SK-N-SH treated with all-trans-retinoic acid at 6 μM for 48 hours (cell line): ENCODE data around the gene ARHGEF10L.

Experiments used
- ATAC-seq: fragments of 200-7000 bp; cut with Tn5 transposase; 3 replicates; pipeline ENCODE4 v1.9.1; 2020; ENCODE audit warnings: mild to moderate bottlenecking, moderate library complexity
- ARNTL ChIP-seq: fragments of 450-650 bp; formaldehyde crosslinking; IDR thresholded peaks from 2 replicates; pipeline ENCODE4 v1.5.0; 2020; ENCODE audit warnings: low read depth, mild to moderate bottlenecking, moderate library complexity, borderline replicate concordance
- BACH2 ChIP-seq: fragments of 250-450 bp; sonication (Bioruptor Pico); IDR thresholded peaks from 2 replicates; pipeline ENCODE4 v1.9.0; 2021; ENCODE audit warnings: mild to moderate bottlenecking, borderline replicate concordance
- CREB5 ChIP-seq: fragments of 250-450 bp; sonication (Bioruptor Pico); IDR thresholded peaks from 2 replicates; pipeline ENCODE4 v1.5.1; 2020; ENCODE audit warnings: low read depth, mild to moderate bottlenecking, moderate library complexity
- CSDC2 ChIP-seq: fragments of 250-450 bp; sonication (Bioruptor Pico); IDR thresholded peaks from 2 replicates; pipeline ENCODE4 v1.5.0; 2020; ENCODE audit warnings: mild to moderate bottlenecking, moderate library complexity
- CSRNP3 ChIP-seq: fragments of 250-450 bp; sonication (Bioruptor Pico); IDR thresholded peaks from 2 replicates; pipeline ENCODE4 v1.5.1; 2021; ENCODE audit warnings: mild to moderate bottlenecking, moderate library complexity
- GLIS3 ChIP-seq: fragments of 250-450 bp; sonication (Bioruptor Pico); IDR thresholded peaks from 2 replicates; pipeline ENCODE4 v1.5.0; 2020; ENCODE audit warnings: mild to moderate bottlenecking, moderate library complexity
- ISL1 ChIP-seq: fragments of 250-450 bp; sonication (Bioruptor Pico); IDR thresholded peaks from 2 replicates; pipeline ENCODE4 v2.1.2; 2022; ENCODE audit warnings: mild to moderate bottlenecking, moderate library complexity
- OSR1 ChIP-seq: fragments of 250-450 bp; sonication (Bioruptor Pico); IDR thresholded peaks from 2 replicates; pipeline ENCODE4 v1.8.0; 2022; ENCODE audit warnings: moderate library complexity, mild to moderate bottlenecking, inconsistent platforms
- PATZ1 ChIP-seq: fragments of 250-450 bp; sonication (Bioruptor Pico); IDR thresholded peaks from 2 replicates; pipeline ENCODE4 v1.8.0; 2020; ENCODE audit warnings: mild to moderate bottlenecking, moderate library complexity, borderline replicate concordance
- POU6F1 ChIP-seq: fragments of 250-450 bp; sonication (Bioruptor Pico); IDR thresholded peaks from 2 replicates; pipeline ENCODE4 v1.8.0; 2021; ENCODE audit warnings: low read depth, mild to moderate bottlenecking, moderate library complexity, borderline replicate concordance
- PPARA ChIP-seq: fragments of 250-450 bp; sonication (Bioruptor Pico); IDR thresholded peaks from 2 replicates; pipeline ENCODE4 v1.5.0; 2020; ENCODE audit warnings: mild to moderate bottlenecking, borderline replicate concordance
- RARB ChIP-seq: fragments of 250-450 bp; sonication (Bioruptor Pico); IDR thresholded peaks from 2 replicates; pipeline ENCODE4 v1.8.0; 2021; ENCODE audit warnings: mild to moderate bottlenecking, moderate library complexity
- TCF4 ChIP-seq: fragments of 250-450 bp; sonication (Bioruptor Pico); IDR thresholded peaks from 2 replicates; pipeline ENCODE4 v1.8.0; 2021; ENCODE audit warnings: mild to moderate bottlenecking, moderate library complexity, borderline replicate concordance
- TOX ChIP-seq: fragments of 250-450 bp; sonication (Bioruptor Pico); IDR thresholded peaks from 2 replicates; pipeline ENCODE4 v1.8.0; 2021; ENCODE audit warnings: mild to moderate bottlenecking, moderate library complexity, borderline replicate concordance
- TSHZ2 ChIP-seq: fragments of 250-450 bp; sonication (Bioruptor Pico); IDR thresholded peaks from 2 replicates; pipeline ENCODE4 v1.5.0; 2020; ENCODE audit warnings: mild to moderate bottlenecking, moderate library complexity
- ZC3H10 ChIP-seq: fragments of 250-450 bp; sonication (Bioruptor Pico); IDR thresholded peaks from 2 replicates; pipeline ENCODE4 v1.5.1; 2021; ENCODE audit warnings: mild to moderate bottlenecking, moderate library complexity
- ZFP3 ChIP-seq: fragments of 250-450 bp; sonication (Bioruptor Pico); IDR thresholded peaks from 2 replicates; pipeline ENCODE4 v1.5.0; 2020; ENCODE audit warnings: mild to moderate bottlenecking, moderate library complexity
- ZFP30 ChIP-seq: fragments of 450-650 bp; formaldehyde crosslinking; IDR thresholded peaks from 2 replicates; pipeline ENCODE4 v1.5.0; 2022; ENCODE audit warnings: mild to moderate bottlenecking, moderate library complexity
- ZNF565 ChIP-seq: fragments of 450-650 bp; formaldehyde crosslinking; conservative IDR thresholded peaks from 2 replicates; pipeline ENCODE4 v1.5.0; 2020; ENCODE audit warnings: low read depth, mild to moderate bottlenecking, moderate library complexity
- ZNF70 ChIP-seq: fragments of 450-650 bp; formaldehyde crosslinking; IDR thresholded peaks from 2 replicates; pipeline ENCODE4 v1.5.0; 2020; ENCODE audit warnings: mild to moderate bottlenecking, moderate library complexity
- ZNF8 ChIP-seq: fragments of 450-650 bp; formaldehyde crosslinking; IDR thresholded peaks from 2 replicates; pipeline ENCODE4 v1.5.0; 2020; ENCODE audit warnings: mild to moderate bottlenecking, moderate library complexity

The ARHGEF10L gene

GRCh38 chr1:17554954-17555353 lies 15.5 kb downstream of the ARHGEF10L start:
- TF ChIP-seq GLIS3 (CRISPR knock-in tag) (no peak), ZNF8 (CRISPR knock-in tag) (no peak), PPARA (CRISPR knock-in tag) (no peak), TCF4 (CRISPR knock-in tag) (no peak), ZNF70 (CRISPR knock-in tag) (no peak), CREB5 (no peak), OSR1 (no peak), TOX (CRISPR knock-in tag) (no peak), PATZ1 (CRISPR knock-in tag) (no peak), TSHZ2 (no peak), ZFP3 (CRISPR knock-in tag) (no peak), ISL1 (CRISPR knock-in tag) (no peak), POU6F1 (CRISPR knock-in tag) (no peak), CSDC2 (CRISPR knock-in tag) (no peak), CSRNP3 (CRISPR knock-in tag) (no peak)

GRCh38 chr1:17557986-17558385 lies 18.5 kb downstream of the ARHGEF10L start:
- ATAC-seq = no peak
- TF ChIP-seq OSR1 = no peak
- no peak for TF ChIP-seq BACH2
- TF ChIP-seq ZNF70 (CRISPR knock-in tag) = no peak
- TF ChIP-seq PPARA (CRISPR knock-in tag) = no peak
- TF ChIP-seq POU6F1 (CRISPR knock-in tag) = no peak
- no peak for TF ChIP-seq RARB (CRISPR knock-in tag)
- no peak for TF ChIP-seq ZNF565 (CRISPR knock-in tag)
- TF ChIP-seq ZFP30 (CRISPR knock-in tag) = no peak
- TF ChIP-seq ZFP3 (CRISPR knock-in tag) = no peak
- no peak for TF ChIP-seq TSHZ2
- TF ChIP-seq ARNTL (CRISPR knock-in tag) = no peak
- TF ChIP-seq TCF4 (CRISPR knock-in tag) = no peak
- TF ChIP-seq PATZ1 (CRISPR knock-in tag) = no peak
- TF ChIP-seq ZC3H10 (CRISPR knock-in tag) = no peak
- TF ChIP-seq TOX (CRISPR knock-in tag) = no peak
- no peak for TF ChIP-seq GLIS3 (CRISPR knock-in tag)
- no peak for TF ChIP-seq CREB5

More at GRCh38 chr1:17554954-17555353, 15.5 kb downstream of the ARHGEF10L start:
- ATAC-seq = no peak
